HCT116 (cell line): ENCODE data around the gene CCL21. TPM values are rescaled to one million over a fixed set of nuclear protein-coding genes. Genes with fewer than 3 reads are reported as not detected.

Experiments
- ATAC-seq: fragments of 200-7000 bp; cut with Tn5 transposase; 2 replicates; pipeline ENCODE4 v1.9.1; 2020; ENCODE audit warnings: mild to moderate bottlenecking, moderate library complexity
- BruUV-seq: library from RNA; stranded (reverse); fragments of 400-500 nt; replicated peaks from 2 replicates; lab custom pipeline; 2021; lab: Mats Ljungman, UMichigan
- CTCF ChIA-PET: fragments of 300-600 bp; sonication (Branson Sonifier 250); formaldehyde crosslinking; loops from one replicate; lab custom pipeline; 2021; ENCODE audit warnings: antibody characterized with exemption; lab: Charles Lee
- POLR2A ChIA-PET: fragments of 300-600, 350-600 bp; sonication (Branson Sonifier 250); formaldehyde crosslinking; loops from one replicate; lab custom pipeline; 2021; ENCODE audit warnings: antibody characterized with exemption; lab: Charles Lee
- RAD21 ChIA-PET, 2 experiments: fragments of 300-600 bp; sonication (Branson Sonifier 250); formaldehyde crosslinking; loops; one replicate each; lab custom pipeline; 2023; ENCODE audit warnings: low total read pairs in 2 of 2; ENCODE audit not compliant: uncharacterized antibody in 2 of 2, unreplicated experiment in 2 of 2, low non-redundant PET in 1 of 2; lab: Charles Lee
- DNase-seq: peaks from one replicate; pipeline ENCODE4 v3.0.0-alpha.2; 2010; ENCODE audit warnings: low read depth, low spot score
- H2AFZ ChIP-seq: fragments of 200-600 bp; shearing (Covaris generic), sonication (generic); 2 replicates; pipeline ENCODE4 v1.6.1; 2017; ENCODE audit warnings: low read depth, mixed run types, mixed read lengths, antibody characterized with exemption, low read length; ENCODE audit not compliant: poor library complexity, severe bottlenecking
- H3K27ac ChIP-seq: 2 replicates; pipeline ENCODE4 v1.5.1; 2012; ENCODE audit warnings: low read depth, low read length
- H3K27me3 ChIP-seq: fragments of 200-600 bp; sonication (generic); 2 replicates; pipeline ENCODE4 v1.6.1; 2016; ENCODE audit warnings: mixed run types, low read length, mixed read lengths; ENCODE audit not compliant: insufficient read depth
- H3K36me3 ChIP-seq, 2 experiments: fragments of 200-500 bp in 1 of 2; fragments of 200-600 bp in 1 of 2; sonication (Bioruptor generic) in 1 of 2; sonication (generic) in 1 of 2; 2 replicates each; pipeline versions ENCODE4 v1.5.1 to v1.6.1; 2014 to 2016; ENCODE audit warnings: low read length in 2 of 2, inconsistent platforms in 1 of 2, mixed read lengths in 1 of 2, mixed run types in 1 of 2; ENCODE audit not compliant: insufficient read depth in 2 of 2, control insufficient read depth in 1 of 2
- H3K4me1 ChIP-seq, 2 experiments: fragments of 200-600 bp in 1 of 2; sonication (generic) in 1 of 2; 2 replicates each; pipeline versions ENCODE4 v1.5.1 to v1.6.1; 2012 to 2017; ENCODE audit warnings: low read length in 2 of 2, inconsistent platforms in 1 of 2, mild to moderate bottlenecking in 1 of 2, mixed read lengths in 1 of 2, mixed run types in 1 of 2, moderate library complexity in 1 of 2; ENCODE audit not compliant: insufficient read depth in 2 of 2, control insufficient read depth in 1 of 2
- H3K4me2 ChIP-seq: fragments of 200-600 bp; sonication (generic); 2 replicates; pipeline ENCODE4 v1.6.1; 2017; ENCODE audit warnings: mixed run types, low read length, mixed read lengths
- H3K4me3 ChIP-seq, 2 experiments: fragments of 200-600 bp in 1 of 2; sonication (generic) in 1 of 2; replicated peaks in 1 of 2; 2 replicates each; pipeline ENCODE4 v1.5.1; 2011 to 2016; ENCODE audit warnings: low read length in 2 of 2, control low read depth in 1 of 2, low read depth in 1 of 2, mild to moderate bottlenecking in 1 of 2, mixed read lengths in 1 of 2, mixed run types in 1 of 2
- H3K79me2 ChIP-seq: fragments of 200-600 bp; sonication (generic); 2 replicates; pipeline ENCODE4 v1.6.1; 2017; ENCODE audit warnings: mild to moderate bottlenecking, mixed run types, low read length, moderate library complexity, mixed read lengths; ENCODE audit not compliant: insufficient read depth
- H3K9ac ChIP-seq: fragments of 200-600 bp; sonication (generic); 2 replicates; pipeline ENCODE4 v1.6.1; 2016; ENCODE audit warnings: low read length, mixed read lengths
- H3K9me2 ChIP-seq: fragments of 200-600 bp; sonication (generic), shearing (Covaris generic); 2 replicates; pipeline ENCODE4 v1.6.1; 2017; ENCODE audit warnings: mixed run types, mild to moderate bottlenecking, moderate library complexity; ENCODE audit not compliant: insufficient read depth
- H3K9me3 ChIP-seq, 2 experiments: fragments of 200-500 bp in 1 of 2; fragments of 200-600 bp in 1 of 2; sonication (Bioruptor generic) in 1 of 2; sonication (generic) in 1 of 2; 2 replicates each; pipeline ENCODE4 v1.6.1; 2014 to 2017; ENCODE audit warnings: low read length in 2 of 2, mixed read lengths in 2 of 2, inconsistent platforms in 1 of 2, low read depth in 1 of 2, mild to moderate bottlenecking in 1 of 2, mixed run types in 1 of 2, moderate library complexity in 1 of 2; ENCODE audit not compliant: control insufficient read depth in 1 of 2, insufficient read depth in 1 of 2
- H4K20me1 ChIP-seq: fragments of 200-600 bp; sonication (generic), shearing (Covaris generic); 2 replicates; pipeline ENCODE4 v1.6.1; 2017; ENCODE audit warnings: mixed run types, mild to moderate bottlenecking, moderate library complexity; ENCODE audit not compliant: insufficient read depth
- CBX3 ChIP-seq: IDR thresholded peaks from 2 replicates; pipeline ENCODE4 v1.6.1; 2012; ENCODE audit warnings: low read depth
- CEBPB ChIP-seq: IDR thresholded peaks from 2 replicates; pipeline ENCODE4 v1.6.1; 2012; ENCODE audit warnings: low read depth
- EGR1 ChIP-seq: IDR thresholded peaks from 2 replicates; pipeline ENCODE4 v1.6.1; 2012; ENCODE audit warnings: low read depth
- FOSL1 ChIP-seq: IDR thresholded peaks from 2 replicates; pipeline ENCODE4 v1.6.1; 2012; ENCODE audit warnings: low read depth
- JUND ChIP-seq: IDR thresholded peaks from 2 replicates; pipeline ENCODE4 v1.6.1; 2012
- POLR2A ChIP-seq: IDR thresholded peaks from 2 replicates; pipeline ENCODE4 v1.7.0; 2011; ENCODE audit warnings: borderline replicate concordance; ENCODE audit not compliant: insufficient read depth, insufficient read length; ENCODE audit errors: extremely low read depth
- POLR2AphosphoS5 ChIP-seq: IDR thresholded peaks from 2 replicates; pipeline ENCODE4 v1.6.1; 2011; ENCODE audit warnings: mild to moderate bottlenecking, low read depth, low read length, moderate library complexity
- SP1 ChIP-seq: IDR thresholded peaks from 2 replicates; pipeline ENCODE4 v1.6.1; 2012; ENCODE audit warnings: low read depth
- SRF ChIP-seq: IDR thresholded peaks from 2 replicates; pipeline ENCODE4 v1.6.1; 2012; ENCODE audit warnings: low read depth
- TCF7L2 ChIP-seq: IDR thresholded peaks from 2 replicates; pipeline ENCODE4 v1.7.0; 2011; ENCODE audit warnings: borderline replicate concordance, inconsistent platforms; ENCODE audit not compliant: insufficient read depth, insufficient read length; ENCODE audit errors: extremely low read depth
- YY1 ChIP-seq: IDR thresholded peaks from 2 replicates; pipeline ENCODE4 v1.6.1; 2011; ENCODE audit warnings: low read length, low read depth, moderate library complexity, mild to moderate bottlenecking; ENCODE audit not compliant: insufficient replicate concordance; ENCODE audit errors: extremely low read depth
- ZNF274 ChIP-seq: fragments of 200-500 bp; sonication (Bioruptor generic); IDR thresholded peaks from 2 replicates; pipeline ENCODE4 v1.6.1; 2014; ENCODE audit warnings: mild to moderate bottlenecking, low read depth, low read length, inconsistent platforms
- intact Hi-C: fragments of 100-400 bp; cut with micrococcal nuclease; formaldehyde crosslinking; loops from 2 replicates; pipeline ENCODE4 v1.10.0; 2022
- total RNA-seq: library from RNA; stranded (reverse); gene quantifications from one replicate; pipeline ENCODE4 v1.2.1, GENCODE V29; 2021; ENCODE audit not compliant: unreplicated experiment
- TF ChIP-seq, protein P1 (sequence below): IDR thresholded peaks from 2 replicates; pipeline ENCODE4 v1.6.1; 2012
- TF ChIP-seq, protein P2 (sequence below), 3 experiments: fragments of 200-600 bp in 1 of 3; sonication (generic) in 1 of 3; IDR thresholded peaks in 2 of 3; conservative IDR thresholded peaks in 1 of 3; 2 replicates each; pipeline ENCODE4 v1.5.1; 2012 to 2017; ENCODE audit warnings: low read depth in 2 of 3, low read length in 2 of 3, antibody characterized with exemption in 1 of 3, borderline replicate concordance in 1 of 3, control low read depth in 1 of 3, mild to moderate bottlenecking in 1 of 3, mixed read lengths in 1 of 3, mixed run types in 1 of 3, moderate library complexity in 1 of 3; ENCODE audit not compliant: insufficient read depth in 1 of 3
- TF ChIP-seq, protein P3 (sequence below): IDR thresholded peaks from 2 replicates; pipeline ENCODE4 v1.6.1; 2012
- TF ChIP-seq, protein P4 (sequence below): IDR thresholded peaks from 2 replicates; pipeline ENCODE4 v1.6.1; 2012; ENCODE audit warnings: low read depth

CCL21 gene
- total RNA-seq, 1 experiment from 2014 or later = 0.74 TPM

DNA sequence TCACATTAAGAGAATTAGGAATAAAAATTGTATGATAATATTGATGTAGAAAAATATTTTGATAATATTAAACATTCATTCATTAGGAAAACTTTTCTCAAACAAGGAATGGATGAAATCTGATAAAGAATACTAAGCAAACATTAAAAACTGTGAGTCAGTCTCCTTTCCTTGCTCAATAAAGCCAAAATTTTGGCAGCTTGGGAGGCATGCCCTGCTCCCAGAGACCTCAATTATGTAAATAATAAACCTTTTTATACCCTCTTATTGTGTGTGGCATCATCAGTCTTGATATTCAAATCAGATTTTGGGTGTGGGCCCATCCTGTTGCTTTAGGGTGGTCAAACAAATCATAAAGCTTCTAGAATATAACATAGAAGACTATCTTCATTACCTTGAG is 36.6 kb upstream of the CCL21 start:
- Histone ChIP-seq H3K9ac (no peak overlapping the region), H3K9me2 (no peaks in the 10 kb centered on the region), H4K20me1 (no peaks in the 10 kb centered on the region), H3K36me3 (no peaks in the 10 kb centered on the region), H3K27me3 (no peaks in the 10 kb centered on the region), H3K4me3 (no peak overlapping the region), H3K4me2 (no peak overlapping the region), H3K79me2 (no peaks in the 10 kb centered on the region), H3K4me1 (peaks cover 12 to 19% of the 10 kb centered on the region in 2 experiments), H3K9me3 (no peaks in the 10 kb centered on the region), H2AFZ (no peak overlapping the region), H3K27ac (no peak overlapping the region)
- ChIA-PET RAD21 (no interaction called here), CTCF (interaction anchor here (2.5 kb wide), 1 partner anchor 14 kb away, joined by 16 read pairs; no protein-coding TSS in a partner anchor), POLR2A (no interaction called here)
- BruUV-seq = no TSS peak
- ATAC-seq (no peak), DNase-seq (no peak)
- TF ChIP-seq POLR2A (no peak), SRF (no peak), TCF7L2 (no peak), JUND (no peak), FOSL1 (no peak), SP1 (no peak), POLR2AphosphoS5 (no peak), ZNF274 (no peak), EGR1 (no peak), CBX3 (no peak), CEBPB (no peak), YY1 (no peak)
- TF ChIP-seq, protein P1, sequence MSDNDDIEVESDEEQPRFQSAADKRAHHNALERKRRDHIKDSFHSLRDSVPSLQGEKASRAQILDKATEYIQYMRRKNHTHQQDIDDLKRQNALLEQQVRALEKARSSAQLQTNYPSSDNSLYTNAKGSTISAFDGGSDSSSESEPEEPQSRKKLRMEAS = no peak
- TF ChIP-seq, protein P2, sequence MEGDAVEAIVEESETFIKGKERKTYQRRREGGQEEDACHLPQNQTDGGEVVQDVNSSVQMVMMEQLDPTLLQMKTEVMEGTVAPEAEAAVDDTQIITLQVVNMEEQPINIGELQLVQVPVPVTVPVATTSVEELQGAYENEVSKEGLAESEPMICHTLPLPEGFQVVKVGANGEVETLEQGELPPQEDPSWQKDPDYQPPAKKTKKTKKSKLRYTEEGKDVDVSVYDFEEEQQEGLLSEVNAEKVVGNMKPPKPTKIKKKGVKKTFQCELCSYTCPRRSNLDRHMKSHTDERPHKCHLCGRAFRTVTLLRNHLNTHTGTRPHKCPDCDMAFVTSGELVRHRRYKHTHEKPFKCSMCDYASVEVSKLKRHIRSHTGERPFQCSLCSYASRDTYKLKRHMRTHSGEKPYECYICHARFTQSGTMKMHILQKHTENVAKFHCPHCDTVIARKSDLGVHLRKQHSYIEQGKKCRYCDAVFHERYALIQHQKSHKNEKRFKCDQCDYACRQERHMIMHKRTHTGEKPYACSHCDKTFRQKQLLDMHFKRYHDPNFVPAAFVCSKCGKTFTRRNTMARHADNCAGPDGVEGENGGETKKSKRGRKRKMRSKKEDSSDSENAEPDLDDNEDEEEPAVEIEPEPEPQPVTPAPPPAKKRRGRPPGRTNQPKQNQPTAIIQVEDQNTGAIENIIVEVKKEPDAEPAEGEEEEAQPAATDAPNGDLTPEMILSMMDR (IDR thresholded peaks at IDR 0.05 in 2 of 3, conservative IDR thresholded peaks at IDR 0.05 in 1 of 3; ENCODE audit: borderline replicate concordance in 1 of 3, insufficient read depth in 1 of 3, low read depth in 2 of 3, low read length in 2 of 3) = no peak
- TF ChIP-seq, protein P3, sequence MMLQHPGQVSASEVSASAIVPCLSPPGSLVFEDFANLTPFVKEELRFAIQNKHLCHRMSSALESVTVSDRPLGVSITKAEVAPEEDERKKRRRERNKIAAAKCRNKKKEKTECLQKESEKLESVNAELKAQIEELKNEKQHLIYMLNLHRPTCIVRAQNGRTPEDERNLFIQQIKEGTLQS = no peak
- TF ChIP-seq, protein P4, sequence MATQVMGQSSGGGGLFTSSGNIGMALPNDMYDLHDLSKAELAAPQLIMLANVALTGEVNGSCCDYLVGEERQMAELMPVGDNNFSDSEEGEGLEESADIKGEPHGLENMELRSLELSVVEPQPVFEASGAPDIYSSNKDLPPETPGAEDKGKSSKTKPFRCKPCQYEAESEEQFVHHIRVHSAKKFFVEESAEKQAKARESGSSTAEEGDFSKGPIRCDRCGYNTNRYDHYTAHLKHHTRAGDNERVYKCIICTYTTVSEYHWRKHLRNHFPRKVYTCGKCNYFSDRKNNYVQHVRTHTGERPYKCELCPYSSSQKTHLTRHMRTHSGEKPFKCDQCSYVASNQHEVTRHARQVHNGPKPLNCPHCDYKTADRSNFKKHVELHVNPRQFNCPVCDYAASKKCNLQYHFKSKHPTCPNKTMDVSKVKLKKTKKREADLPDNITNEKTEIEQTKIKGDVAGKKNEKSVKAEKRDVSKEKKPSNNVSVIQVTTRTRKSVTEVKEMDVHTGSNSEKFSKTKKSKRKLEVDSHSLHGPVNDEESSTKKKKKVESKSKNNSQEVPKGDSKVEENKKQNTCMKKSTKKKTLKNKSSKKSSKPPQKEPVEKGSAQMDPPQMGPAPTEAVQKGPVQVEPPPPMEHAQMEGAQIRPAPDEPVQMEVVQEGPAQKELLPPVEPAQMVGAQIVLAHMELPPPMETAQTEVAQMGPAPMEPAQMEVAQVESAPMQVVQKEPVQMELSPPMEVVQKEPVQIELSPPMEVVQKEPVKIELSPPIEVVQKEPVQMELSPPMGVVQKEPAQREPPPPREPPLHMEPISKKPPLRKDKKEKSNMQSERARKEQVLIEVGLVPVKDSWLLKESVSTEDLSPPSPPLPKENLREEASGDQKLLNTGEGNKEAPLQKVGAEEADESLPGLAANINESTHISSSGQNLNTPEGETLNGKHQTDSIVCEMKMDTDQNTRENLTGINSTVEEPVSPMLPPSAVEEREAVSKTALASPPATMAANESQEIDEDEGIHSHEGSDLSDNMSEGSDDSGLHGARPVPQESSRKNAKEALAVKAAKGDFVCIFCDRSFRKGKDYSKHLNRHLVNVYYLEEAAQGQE = no peak
- intact Hi-C loops = no loop called here
